ENCODE data around the gene SDF2. TPM values are rescaled to one million over a fixed set of nuclear protein-coding genes. Genes with fewer than 3 reads are reported as not detected.

Gene SDF2, protein sequence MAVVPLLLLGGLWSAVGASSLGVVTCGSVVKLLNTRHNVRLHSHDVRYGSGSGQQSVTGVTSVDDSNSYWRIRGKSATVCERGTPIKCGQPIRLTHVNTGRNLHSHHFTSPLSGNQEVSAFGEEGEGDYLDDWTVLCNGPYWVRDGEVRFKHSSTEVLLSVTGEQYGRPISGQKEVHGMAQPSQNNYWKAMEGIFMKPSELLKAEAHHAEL
- total RNA-seq (ENCODE audit: low replicate concordance) = 34.3 and 62.7 TPM in 2 replicates

DNA sequence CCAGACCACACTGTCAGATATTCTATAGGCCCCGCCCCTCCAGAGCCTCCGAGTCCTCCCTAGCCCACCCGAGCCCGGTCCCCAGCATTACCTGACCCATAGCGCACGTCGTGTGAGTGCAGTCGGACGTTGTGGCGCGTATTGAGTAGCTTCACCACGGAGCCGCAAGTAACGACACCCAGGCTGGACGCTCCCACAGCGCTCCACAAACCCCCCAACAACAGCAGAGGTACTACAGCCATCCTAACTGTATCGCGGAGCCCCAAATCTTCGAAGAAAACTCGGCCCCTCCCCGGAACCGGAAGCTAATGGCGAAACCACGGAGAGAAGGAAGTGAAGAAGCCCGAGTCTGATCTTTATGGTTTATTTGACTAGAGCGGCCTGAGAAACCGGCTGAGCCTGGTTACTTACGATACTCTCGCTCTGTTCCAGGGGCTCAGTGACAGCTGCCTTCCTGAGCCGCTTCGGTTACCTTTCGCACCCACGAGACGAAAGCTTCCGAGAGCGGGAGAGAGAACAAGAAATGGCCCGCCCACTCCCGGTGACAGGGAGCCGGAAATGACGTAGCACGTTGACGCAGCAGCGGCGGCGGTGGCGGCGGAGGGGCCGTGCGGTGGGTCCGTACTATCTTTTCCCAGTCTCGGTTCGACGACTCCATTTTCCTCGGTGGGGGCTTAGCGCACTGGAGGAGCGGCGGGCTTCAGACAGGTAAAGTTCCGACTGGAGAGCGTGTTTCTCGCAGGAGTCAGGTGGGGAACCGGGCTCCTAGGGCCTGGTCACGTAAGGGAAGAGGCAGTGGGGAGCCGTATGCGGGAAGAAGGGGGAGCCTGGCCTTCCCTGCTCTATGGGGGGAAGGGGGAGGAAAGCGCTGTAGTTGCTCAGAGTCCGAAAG lies at the start of gene SDF2, which contains the start of gene SUPT6H:
TSS of gene SDF2 (minus strand) at position 272 of the 892 bp plus-strand sequence. CDS start at position 242, 30 bp downstream.
TSS of gene SUPT6H (plus strand) at position 571 of the 892 bp plus-strand sequence. CDS start 11,197 bp downstream, outside the sequence.
- Mint-ChIP-seq H3K27me3 (ENCODE audit: insufficient read depth, low read depth) (peaks cover 4% of the 10 kb centered on the region), H3K4me3 (peak within 1 kb of the TSS; percentile 100), H3K36me3 (peaks cover 31% of the 10 kb centered on the region), H3K4me1 (peaks cover 23% of the 10 kb centered on the region), H3K9me3 (peaks cover 7% of the 10 kb centered on the region), H3K27ac (peak within 1 kb of the TSS; percentile 98)
- Histone ChIP-seq H3K9ac (peak within 1 kb of the TSS; percentile 85), H3K9me3 (ENCODE audit: low read depth) (peaks cover 8% of the 10 kb centered on the region), H3K27ac (peak within 1 kb of the TSS; percentile 84), H3K27me3 (no peaks in the 10 kb centered on the region), H2AFZ (replicated peaks) (peak within 1 kb of the TSS; percentile 100), H3F3A (ENCODE audit: low read depth) (peaks cover 6% of the 10 kb centered on the region), H3K4me1 (peaks cover 8% of the 10 kb centered on the region), H3K79me2 (ENCODE audit: low read depth) (peaks cover 88% of the 10 kb centered on the region), H3K36me3 (peaks cover 10% of the 10 kb centered on the region), H4K20me1 (ENCODE audit: low read depth) (peaks cover 4% of the 10 kb centered on the region), H3K4me2 (peak within 1 kb of the TSS; percentile 90), H3K4me3 (peak within 1 kb of the TSS; percentile 91)
- TF ChIP-seq EZH2 (IDR thresholded peaks at IDR 0.05) = no peak
- TF ChIP-seq, protein P1, sequence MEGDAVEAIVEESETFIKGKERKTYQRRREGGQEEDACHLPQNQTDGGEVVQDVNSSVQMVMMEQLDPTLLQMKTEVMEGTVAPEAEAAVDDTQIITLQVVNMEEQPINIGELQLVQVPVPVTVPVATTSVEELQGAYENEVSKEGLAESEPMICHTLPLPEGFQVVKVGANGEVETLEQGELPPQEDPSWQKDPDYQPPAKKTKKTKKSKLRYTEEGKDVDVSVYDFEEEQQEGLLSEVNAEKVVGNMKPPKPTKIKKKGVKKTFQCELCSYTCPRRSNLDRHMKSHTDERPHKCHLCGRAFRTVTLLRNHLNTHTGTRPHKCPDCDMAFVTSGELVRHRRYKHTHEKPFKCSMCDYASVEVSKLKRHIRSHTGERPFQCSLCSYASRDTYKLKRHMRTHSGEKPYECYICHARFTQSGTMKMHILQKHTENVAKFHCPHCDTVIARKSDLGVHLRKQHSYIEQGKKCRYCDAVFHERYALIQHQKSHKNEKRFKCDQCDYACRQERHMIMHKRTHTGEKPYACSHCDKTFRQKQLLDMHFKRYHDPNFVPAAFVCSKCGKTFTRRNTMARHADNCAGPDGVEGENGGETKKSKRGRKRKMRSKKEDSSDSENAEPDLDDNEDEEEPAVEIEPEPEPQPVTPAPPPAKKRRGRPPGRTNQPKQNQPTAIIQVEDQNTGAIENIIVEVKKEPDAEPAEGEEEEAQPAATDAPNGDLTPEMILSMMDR (IDR thresholded peaks at IDR 0.05) = peak; percentile 17
- DNase-seq (ENCODE audit: low spot score) = peak; percentile 96

DNA sequence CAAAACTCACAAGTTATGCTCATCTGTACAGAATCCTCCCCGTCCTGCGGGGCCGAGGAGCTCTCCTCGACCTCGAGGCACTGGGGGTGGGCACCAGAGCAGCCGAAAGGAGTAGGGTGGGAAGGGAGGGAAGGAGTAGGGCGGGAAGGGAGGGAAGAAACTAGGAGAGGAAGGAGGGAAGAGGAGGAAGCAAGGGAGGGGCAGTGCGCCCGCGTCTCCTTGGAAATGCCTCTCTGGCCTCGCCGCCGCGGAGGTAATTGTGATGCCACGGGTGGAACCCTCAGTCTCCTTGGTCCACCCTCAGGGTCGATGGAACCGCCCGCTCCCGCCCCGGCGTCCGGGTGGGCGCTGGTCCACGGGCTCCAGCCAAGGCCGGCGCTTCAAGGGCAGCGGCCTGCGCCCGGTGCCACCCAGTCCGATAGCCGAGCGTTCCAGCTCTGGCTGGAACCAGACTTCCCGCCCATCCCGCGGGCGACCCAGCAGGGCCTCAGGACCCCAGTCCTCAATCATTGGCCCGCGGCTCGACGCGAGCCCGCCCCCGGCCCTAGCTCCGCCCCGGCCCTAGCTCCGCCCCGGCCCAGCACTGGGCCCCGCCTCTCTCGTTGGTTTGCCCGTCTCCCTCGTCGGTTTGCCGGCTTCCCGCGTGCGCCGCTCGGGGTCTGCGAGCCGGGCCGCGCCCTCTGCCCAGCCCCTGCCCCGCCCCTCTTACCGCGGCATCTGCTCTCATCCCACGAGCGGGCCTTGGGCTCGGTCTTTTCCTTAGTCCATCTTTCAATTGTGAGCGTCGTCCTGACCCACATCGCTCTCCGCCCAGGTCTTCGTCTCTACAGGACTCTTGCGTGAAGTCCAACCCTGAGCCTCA lies 49.4 kb upstream of the SDF2 start:
- no peak overlapping the region for H2AFZ ChIP-seq (replicated peaks)
- Mint-ChIP-seq H3K4me1 (peaks cover 40% of the 10 kb centered on the region), H3K27ac (peak overlapping the region; percentile 100), H3K27me3 (ENCODE audit: insufficient read depth, low read depth) (peaks cover 9% of the 10 kb centered on the region), H3K36me3 (peaks cover 24% of the 10 kb centered on the region), H3K4me3 (peak overlapping the region; percentile 97), H3K9me3 (no peaks in the 10 kb centered on the region)
- no peaks in the 10 kb centered on the region for H3K9me3 ChIP-seq (ENCODE audit: low read depth)
- H3K4me2 ChIP-seq = peak overlapping the region; percentile 78
- peaks cover 15% of the 10 kb centered on the region for H3K4me1 ChIP-seq
- H3K9ac ChIP-seq = peak overlapping the region; percentile 82
- no peaks in the 10 kb centered on the region for H3K27me3 ChIP-seq
- H3K4me3 ChIP-seq = peak overlapping the region; percentile 62
- peaks cover 48% of the 10 kb centered on the region for H3F3A ChIP-seq (ENCODE audit: low read depth)
- peaks cover 5% of the 10 kb centered on the region for H4K20me1 ChIP-seq (ENCODE audit: low read depth)
- H3K36me3 ChIP-seq = no peaks in the 10 kb centered on the region
- DNase-seq (ENCODE audit: low spot score) = peak; percentile 98
- TF ChIP-seq, protein P1 (IDR thresholded peaks at IDR 0.05) = no peak
- TF ChIP-seq EZH2phosphoT487 (IDR thresholded peaks at IDR 0.05) (no peak), EZH2 (IDR thresholded peaks at IDR 0.05) (no peak)
- peaks cover 34% of the 10 kb centered on the region for H3K79me2 ChIP-seq (ENCODE audit: low read depth)
- H3K27ac ChIP-seq = peak overlapping the region; percentile 97

DNA sequence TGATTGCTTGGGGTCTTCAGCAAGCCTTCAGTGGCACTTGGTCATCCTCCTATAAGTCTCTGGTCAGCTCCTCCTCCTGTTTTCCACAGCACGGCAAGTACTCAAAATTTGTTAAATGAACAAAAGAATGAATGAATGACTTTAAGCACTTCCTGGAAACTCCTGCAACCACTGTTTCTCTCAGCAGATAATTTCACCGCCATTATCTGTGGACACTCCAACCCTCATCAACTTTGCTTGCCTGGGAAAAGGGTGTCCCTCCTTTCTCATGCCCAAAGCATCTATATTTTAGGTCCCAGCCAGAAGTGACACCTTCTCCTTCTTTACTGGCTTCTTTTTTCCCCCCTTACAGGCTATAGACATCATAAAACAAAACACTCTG lies 45.6 kb upstream of the SDF2 start:
- no peaks in the 10 kb centered on the region for H3K9me3 ChIP-seq (ENCODE audit: low read depth)
- peak overlapping the region; percentile 2 for H3K27ac Mint-ChIP-seq
- peak overlapping the region; percentile 5 for H3K4me3 Mint-ChIP-seq

More for the DNA sequence above, 45.6 kb upstream of the SDF2 start:
- Mint-ChIP-seq H3K36me3 (peaks cover 5% of the 10 kb centered on the region), H3K9me3 (no peaks in the 10 kb centered on the region), H3K27me3 (ENCODE audit: insufficient read depth, low read depth) (peaks cover 9% of the 10 kb centered on the region), H3K4me1 (peaks cover 34% of the 10 kb centered on the region)
- no peak overlapping the region for H3K4me2 ChIP-seq
- H3K79me2 ChIP-seq (ENCODE audit: low read depth) = peaks cover 23% of the 10 kb centered on the region
- no peak for DNase-seq (ENCODE audit: low spot score)
- no peak overlapping the region for H2AFZ ChIP-seq (replicated peaks)
- H3K4me1 ChIP-seq = peaks cover 18% of the 10 kb centered on the region
- no peaks in the 10 kb centered on the region for H3K36me3 ChIP-seq
- no peak overlapping the region for H3K4me3 ChIP-seq
- H3K9ac ChIP-seq = no peak overlapping the region
- TF ChIP-seq, protein P1 (IDR thresholded peaks at IDR 0.05) = no peak
- no peak for TF ChIP-seq EZH2 (IDR thresholded peaks at IDR 0.05)
- no peak for TF ChIP-seq EZH2phosphoT487 (IDR thresholded peaks at IDR 0.05)
- H3K27me3 ChIP-seq = no peaks in the 10 kb centered on the region
- H4K20me1 ChIP-seq (ENCODE audit: low read depth) = peaks cover 31% of the 10 kb centered on the region
- no peak overlapping the region for H3K27ac ChIP-seq
- peaks cover 53% of the 10 kb centered on the region for H3F3A ChIP-seq (ENCODE audit: low read depth)
